Activated CD4-positive, alpha-beta memory T cell treated with anti-CD3 and anti-CD28 coated beads, Interleukin-2, amount 10 ng/mL, durations not matched to agents 7 days and 5 days (primary cell): ENCODE results near the gene MAP3K21. TPM values are rescaled to one million over a fixed set of nuclear protein-coding genes. Genes with fewer than 3 reads are reported as not detected.

Experiments
- CTCF ChIA-PET: fragments of 350-600 bp; sonication (Branson Sonifier 250); formaldehyde crosslinking; loops from one replicate; lab custom pipeline; 2021; ENCODE audit warnings: antibody characterized with exemption, inconsistent platforms; lab: Charles Lee
- POLR2A ChIA-PET: fragments of 350-600 bp; sonication (Branson Sonifier 250); formaldehyde crosslinking; loops from one replicate; lab custom pipeline; 2021; ENCODE audit warnings: antibody characterized with exemption; lab: Charles Lee
- DNase-seq: peaks from one replicate; pipeline ENCODE4 v3.0.0-alpha.2; 2020
- H3K27ac Mint-ChIP-seq: one replicate; pipeline ENCODE4 v1.8.0; 2021; ENCODE audit warnings: mild to moderate bottlenecking, mixed read lengths
- H3K27me3 Mint-ChIP-seq: one replicate; pipeline ENCODE4 v1.8.0; 2021; ENCODE audit warnings: mixed read lengths
- H3K36me3 Mint-ChIP-seq: one replicate; pipeline ENCODE4 v1.8.0; 2021; ENCODE audit warnings: low read depth, mixed read lengths
- H3K4me1 Mint-ChIP-seq: one replicate; pipeline ENCODE4 v1.8.0; 2021; ENCODE audit warnings: mixed read lengths
- H3K4me3 Mint-ChIP-seq: one replicate; pipeline ENCODE4 v1.8.0; 2021; ENCODE audit warnings: mild to moderate bottlenecking, mixed read lengths
- H3K9me3 Mint-ChIP-seq: one replicate; pipeline ENCODE4 v1.8.0; 2021; ENCODE audit warnings: mixed read lengths
- total RNA-seq, 2 experiments: library from RNA; stranded (reverse); gene quantifications; one replicate each; pipeline ENCODE4 v1.2.3, GENCODE V29; 2021

Gene MAP3K21
- total RNA-seq, 2 experiments from 2014 or later, result 4.4 to 4.6 TPM

DNA sequence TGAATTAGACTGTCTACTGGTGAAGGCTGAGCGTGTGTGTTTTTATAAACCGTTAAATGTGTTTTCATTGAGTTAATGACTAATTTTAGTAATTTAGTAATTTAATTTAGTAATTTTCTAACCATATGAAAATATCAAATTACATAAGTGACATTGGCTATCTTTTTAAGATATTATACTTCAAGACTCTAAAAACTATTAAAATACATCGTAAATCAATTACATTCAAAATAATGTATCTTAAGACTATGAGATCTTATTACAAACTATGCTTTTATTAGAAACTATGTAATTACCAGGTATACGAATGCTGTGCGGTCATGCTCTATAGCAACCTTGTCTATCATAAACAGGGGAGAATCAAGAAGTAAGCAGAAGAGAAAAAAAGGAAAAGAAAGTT is 21.6 kb downstream of the MAP3K21 start:
- Mint-ChIP-seq H3K4me3 (no peak overlapping the region), H3K4me1 (peaks cover 18% of the 10 kb centered on the region), H3K27me3 (no peaks in the 10 kb centered on the region), H3K27ac (no peak overlapping the region), H3K36me3 (peaks cover 3% of the 10 kb centered on the region), H3K9me3 (peaks cover 2% of the 10 kb centered on the region)
- DNase-seq, result no peak
- CTCF ChIA-PET, result no interaction called here
- POLR2A ChIA-PET, result no interaction called here

DNA sequence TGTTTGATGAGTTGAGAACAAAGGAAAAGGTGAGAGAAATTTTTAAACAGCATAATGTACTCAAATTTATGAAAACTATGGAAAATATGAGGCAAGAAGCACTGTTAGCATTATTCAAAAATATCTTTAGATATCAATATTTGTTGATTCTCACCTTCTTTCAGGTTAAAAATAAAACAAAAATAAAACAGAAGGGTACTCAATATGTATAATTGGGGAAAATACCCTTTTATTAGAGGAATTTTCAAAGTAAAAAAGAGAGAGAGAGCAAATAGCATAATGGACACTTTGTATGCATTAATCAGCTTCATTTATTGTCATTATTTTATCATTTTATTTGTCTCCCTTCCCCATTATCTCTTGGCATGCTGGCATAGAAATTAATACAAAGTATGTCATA is 27.5 kb downstream of the MAP3K21 start:
- Mint-ChIP-seq H3K4me1 (peaks cover 36% of the 10 kb centered on the region), H3K9me3 (no peaks in the 10 kb centered on the region), H3K27ac (no peak overlapping the region), H3K4me3 (no peak overlapping the region), H3K36me3 (peaks cover 16% of the 10 kb centered on the region), H3K27me3 (no peaks in the 10 kb centered on the region)
- CTCF ChIA-PET, result no interaction called here
- POLR2A ChIA-PET, result interaction anchor here (1.9 kb wide), 1 partner anchor 24 kb away, joined by 6 read pairs; no protein-coding TSS in a partner anchor
- DNase-seq, result no peak

DNA sequence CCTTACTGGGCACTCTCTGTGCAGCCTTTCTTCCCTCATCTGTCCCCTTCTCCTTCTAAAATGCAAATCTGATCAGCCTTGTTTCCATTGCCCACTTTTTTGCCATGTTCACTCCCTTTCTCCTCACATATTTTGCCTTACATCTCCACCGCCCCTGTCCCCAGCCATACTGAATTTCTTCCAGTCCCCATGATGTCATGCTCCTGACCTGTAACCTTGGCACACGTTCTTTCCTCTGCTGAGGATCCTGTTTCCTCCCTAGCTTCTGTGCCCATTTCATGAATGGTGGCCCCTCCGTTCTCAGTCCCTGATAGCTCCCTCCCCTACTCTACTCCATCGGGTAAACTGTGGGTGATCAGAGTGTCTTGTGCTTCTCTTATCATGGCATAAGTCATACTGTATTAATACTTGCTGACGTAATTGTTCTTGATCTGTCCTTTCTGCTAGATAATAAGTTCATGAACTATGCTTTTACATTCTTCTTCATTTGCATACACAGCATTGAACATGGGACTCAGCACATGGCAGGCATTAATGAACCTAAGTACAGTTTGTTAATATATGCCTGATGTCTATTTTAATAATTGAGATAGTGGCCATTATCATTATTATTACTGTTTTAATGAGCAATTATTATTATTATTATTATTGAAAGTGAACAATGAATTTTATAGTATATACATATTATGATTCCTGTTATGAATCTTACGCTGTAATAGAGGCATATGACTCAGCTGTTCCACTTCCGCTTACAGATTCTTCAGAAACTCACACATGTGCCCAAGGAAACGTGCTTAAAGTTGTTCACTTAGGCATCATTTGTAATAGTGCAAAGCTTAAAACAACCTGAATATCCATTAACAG is 28.5 kb downstream of the MAP3K21 start:
- Mint-ChIP-seq H3K4me3 (no peak overlapping the region), H3K27me3 (no peaks in the 10 kb centered on the region), H3K27ac (peak overlapping the region; percentile 59), H3K9me3 (no peaks in the 10 kb centered on the region), H3K36me3 (peaks cover 16% of the 10 kb centered on the region), H3K4me1 (peaks cover 38% of the 10 kb centered on the region)
- peak; percentile 38 for DNase-seq
- ChIA-PET POLR2A (interaction anchor here (0.9 to 1.9 kb wide), 3 partner anchors 17 to 51 kb away, joined by 3 to 6 read pairs (median 4); no protein-coding TSS in a partner anchor), CTCF (interaction anchor here (1.3 kb wide), 1 partner anchor 51 kb away, joined by 3 read pairs; no protein-coding TSS in a partner anchor)

DNA sequence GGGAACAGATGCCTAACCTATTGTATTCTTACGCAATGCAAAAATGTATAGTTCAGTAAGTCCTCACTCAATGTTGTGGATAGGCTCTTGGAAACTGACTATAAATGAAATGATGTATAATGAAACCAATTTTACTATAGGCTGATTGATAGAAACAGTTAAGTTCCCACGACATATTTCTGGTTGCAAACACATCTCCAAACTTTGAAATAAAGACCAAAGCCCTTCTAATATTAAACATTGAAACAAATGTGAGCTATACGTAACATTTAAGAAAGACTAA is 29.1 kb downstream of the MAP3K21 start:
- H3K27ac Mint-ChIP-seq, result peak overlapping the region; percentile 59
- ChIA-PET CTCF (interaction anchor here (1.3 kb wide), 1 partner anchor 52 kb away, joined by 3 read pairs; no protein-coding TSS in a partner anchor), POLR2A (interaction anchor here (0.9 to 1.9 kb wide), 3 partner anchors 16 to 50 kb away, joined by 3 to 6 read pairs (median 4); no protein-coding TSS in a partner anchor)
- H3K4me1 Mint-ChIP-seq, result peaks cover 40% of the 10 kb centered on the region
- peaks cover 16% of the 10 kb centered on the region for H3K36me3 Mint-ChIP-seq
- no peak overlapping the region for H3K4me3 Mint-ChIP-seq
- no peaks in the 10 kb centered on the region for H3K27me3 Mint-ChIP-seq
- no peak for DNase-seq
- no peaks in the 10 kb centered on the region for H3K9me3 Mint-ChIP-seq

DNA sequence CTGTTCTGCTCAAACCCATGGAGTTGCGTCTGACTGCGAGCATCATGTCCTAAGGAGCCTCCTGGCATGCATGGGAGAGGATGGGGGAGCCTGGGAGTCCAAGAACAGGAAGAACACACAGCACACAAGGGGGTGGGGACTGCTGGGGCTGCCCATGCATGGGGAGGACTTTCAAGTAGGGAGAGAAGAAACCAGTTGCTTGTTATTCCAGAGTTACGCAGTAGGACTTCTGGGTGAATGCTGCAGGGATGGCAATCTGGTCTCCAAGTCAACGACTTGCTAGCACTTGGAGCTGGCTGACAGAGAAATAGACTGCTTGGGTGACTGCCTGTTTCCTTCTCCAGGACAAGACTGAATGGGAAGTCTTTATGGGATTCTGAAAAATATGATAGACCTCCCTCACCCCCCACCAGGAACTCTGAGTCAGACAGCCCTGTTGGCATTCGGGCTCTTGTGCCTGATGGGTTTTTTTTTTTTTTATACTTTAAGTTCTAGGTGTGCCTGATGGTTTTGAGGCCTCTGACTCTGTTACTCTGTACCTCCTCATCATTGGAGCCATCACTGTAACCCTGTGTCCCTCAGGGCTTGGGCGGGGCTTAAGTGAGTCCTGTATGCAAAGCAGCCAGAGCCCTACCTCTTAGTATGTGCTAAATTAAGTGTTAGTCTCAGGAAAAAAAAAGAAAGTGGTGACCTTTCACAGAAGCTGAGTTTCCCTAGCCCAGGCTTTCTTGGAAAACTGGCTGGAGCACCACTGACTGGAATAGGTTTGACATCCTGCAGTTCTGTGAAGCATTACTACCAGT is 30.3 kb downstream of the MAP3K21 start:
- peak; percentile 39 for DNase-seq
- Mint-ChIP-seq H3K4me1 (peaks cover 40% of the 10 kb centered on the region), H3K4me3 (no peak overlapping the region), H3K36me3 (peaks cover 16% of the 10 kb centered on the region), H3K9me3 (no peaks in the 10 kb centered on the region), H3K27ac (peak overlapping the region; percentile 1), H3K27me3 (no peaks in the 10 kb centered on the region)
- ChIA-PET CTCF (interaction anchor here (0.9 to 1.1 kb wide), 2 partner anchors 9 to 14 kb away, joined by 3 to 4 read pairs; no protein-coding TSS in a partner anchor), POLR2A (no interaction called here)

DNA sequence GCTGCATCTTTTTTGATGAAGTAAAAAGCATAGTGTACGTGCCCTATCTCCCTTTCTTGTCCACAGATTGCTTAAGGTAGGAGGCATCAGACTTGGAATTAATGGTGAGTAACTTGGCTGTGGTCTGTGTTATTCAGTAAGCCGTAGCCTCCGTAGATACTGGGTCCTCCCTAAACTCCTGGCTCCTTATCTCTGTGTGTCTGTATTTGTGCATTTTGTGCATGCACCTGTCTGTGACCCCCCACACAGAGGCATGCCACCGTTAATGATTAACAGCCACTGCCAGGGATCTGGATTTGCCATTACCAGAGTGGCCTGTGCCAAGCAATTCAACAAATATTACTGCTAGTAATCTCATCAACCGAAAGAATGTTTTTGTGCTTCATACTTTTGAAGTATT is 31.9 kb downstream of the MAP3K21 start:
- H3K36me3 Mint-ChIP-seq, result peaks cover 16% of the 10 kb centered on the region
- no peak for DNase-seq
- peaks cover 40% of the 10 kb centered on the region for H3K4me1 Mint-ChIP-seq
- POLR2A ChIA-PET, result interaction anchor here (1.9 kb wide), 1 partner anchor 32 kb away, joined by 4 read pairs; the partner anchor contains the start of gene MAP3K21
- H3K27me3 Mint-ChIP-seq, result no peaks in the 10 kb centered on the region
- H3K27ac Mint-ChIP-seq, result no peak overlapping the region
- H3K9me3 Mint-ChIP-seq, result no peaks in the 10 kb centered on the region
- H3K4me3 Mint-ChIP-seq, result no peak overlapping the region
- CTCF ChIA-PET, result interaction anchor here (0.7 kb wide), 1 partner anchor 321 kb away, joined by 4 read pairs; no protein-coding TSS in a partner anchor

DNA sequence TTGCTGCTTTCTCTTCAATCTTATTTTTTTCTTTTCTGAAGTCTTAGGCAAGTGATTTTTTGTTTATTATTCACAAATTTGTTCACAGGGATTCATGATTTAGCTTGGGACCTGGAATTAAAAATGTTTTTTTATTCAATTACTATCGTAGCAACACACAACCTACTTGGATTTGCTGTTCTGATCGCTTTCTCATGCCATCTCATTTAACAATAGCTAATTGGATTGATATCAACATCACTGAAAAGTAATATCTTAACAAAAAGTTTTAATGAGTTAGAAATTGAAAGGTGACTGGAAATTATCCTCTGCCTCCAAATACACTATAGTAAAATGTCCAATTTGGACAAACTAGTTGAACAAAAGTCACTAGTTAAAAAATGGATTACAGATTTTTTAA is 32.4 kb downstream of the MAP3K21 start:
- no peak overlapping the region for H3K4me3 Mint-ChIP-seq
- ChIA-PET POLR2A (interaction anchor here (1.9 kb wide), 1 partner anchor 32 kb away, joined by 4 read pairs; the partner anchor contains the start of gene MAP3K21), CTCF (interaction anchor here (0.7 to 1.5 kb wide), 3 partner anchors 21 to 706 kb away, joined by 3 to 4 read pairs (median 4); no protein-coding TSS in a partner anchor)

DNA sequence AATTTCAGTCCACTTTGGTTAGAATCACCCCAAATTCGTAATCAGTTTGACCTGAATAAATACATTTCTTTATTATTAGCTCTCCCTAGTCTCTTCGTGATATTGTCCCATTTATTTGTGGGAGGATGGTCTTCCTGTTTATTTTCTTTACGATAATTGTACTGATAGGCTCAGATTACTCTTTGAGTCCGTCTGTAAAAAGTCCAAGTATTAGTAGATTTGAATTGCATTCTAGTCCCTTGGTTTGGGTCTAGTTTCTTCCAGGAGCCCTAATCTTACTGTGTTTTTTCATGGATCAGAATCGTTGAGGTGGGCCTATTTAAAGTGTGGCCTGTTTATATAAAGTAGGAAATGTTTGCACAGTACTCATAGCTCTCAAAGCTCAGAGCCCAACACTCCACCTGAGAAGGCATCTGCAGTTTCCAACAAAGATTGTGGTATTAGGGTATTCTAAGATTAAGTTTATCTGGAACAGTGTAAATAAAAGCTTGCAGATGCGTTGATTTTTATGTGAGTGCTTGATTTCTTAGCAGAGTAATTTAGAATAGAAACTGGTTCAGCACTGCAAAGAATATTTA is 33.1 kb downstream of the MAP3K21 start:
- POLR2A ChIA-PET, result no interaction called here
- CTCF ChIA-PET, result interaction anchor here (0.7 to 1.6 kb wide), 3 partner anchors 21 to 705 kb away, joined by 3 to 4 read pairs (median 3); no protein-coding TSS in a partner anchor
- DNase-seq, result no peak

More for the DNA sequence above, 32.4 kb downstream of the MAP3K21 start:
- no peaks in the 10 kb centered on the region for H3K9me3 Mint-ChIP-seq
- no peaks in the 10 kb centered on the region for H3K27me3 Mint-ChIP-seq
- H3K4me1 Mint-ChIP-seq, result peaks cover 40% of the 10 kb centered on the region
- peaks cover 16% of the 10 kb centered on the region for H3K36me3 Mint-ChIP-seq
- no peak overlapping the region for H3K27ac Mint-ChIP-seq
- DNase-seq, result no peak

DNA sequence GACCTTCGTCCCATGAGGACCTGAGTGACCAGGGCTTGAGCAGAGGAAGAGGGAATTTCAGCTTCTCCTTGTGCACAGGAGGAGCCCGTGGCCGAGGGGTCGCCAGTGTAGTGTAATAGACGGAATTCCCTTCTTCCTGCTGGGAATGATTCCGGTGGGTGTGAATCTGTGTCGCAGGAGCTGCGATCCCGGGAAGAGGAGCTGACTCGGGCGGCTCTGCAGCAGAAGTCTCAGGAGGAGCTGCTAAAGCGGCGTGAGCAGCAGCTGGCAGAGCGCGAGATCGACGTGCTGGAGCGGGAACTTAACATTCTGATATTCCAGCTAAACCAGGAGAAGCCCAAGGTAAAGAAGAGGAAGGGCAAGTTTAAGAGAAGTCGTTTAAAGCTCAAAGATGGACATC is 34.4 kb downstream of the MAP3K21 start:
- no peaks in the 10 kb centered on the region for H3K27me3 Mint-ChIP-seq
- H3K9me3 Mint-ChIP-seq, result no peaks in the 10 kb centered on the region
- DNase-seq, result no peak
- no peak overlapping the region for H3K4me3 Mint-ChIP-seq
- peaks cover 25% of the 10 kb centered on the region for H3K4me1 Mint-ChIP-seq
- H3K27ac Mint-ChIP-seq, result no peak overlapping the region
- ChIA-PET CTCF (interaction anchor here (1.0 to 1.6 kb wide), 3 partner anchors 32 to 704 kb away, joined by 3 to 4 read pairs (median 3); no protein-coding TSS in a partner anchor), POLR2A (interaction anchor here (1.3 kb wide), 1 partner anchor 67 kb away, joined by 3 read pairs; no protein-coding TSS in a partner anchor)
- H3K36me3 Mint-ChIP-seq, result peaks cover 4% of the 10 kb centered on the region

More for the DNA sequence above, 33.1 kb downstream of the MAP3K21 start:
- Mint-ChIP-seq H3K27me3 (no peaks in the 10 kb centered on the region), H3K4me3 (no peak overlapping the region), H3K27ac (no peak overlapping the region), H3K4me1 (peaks cover 37% of the 10 kb centered on the region), H3K36me3 (peaks cover 11% of the 10 kb centered on the region), H3K9me3 (no peaks in the 10 kb centered on the region)

DNA sequence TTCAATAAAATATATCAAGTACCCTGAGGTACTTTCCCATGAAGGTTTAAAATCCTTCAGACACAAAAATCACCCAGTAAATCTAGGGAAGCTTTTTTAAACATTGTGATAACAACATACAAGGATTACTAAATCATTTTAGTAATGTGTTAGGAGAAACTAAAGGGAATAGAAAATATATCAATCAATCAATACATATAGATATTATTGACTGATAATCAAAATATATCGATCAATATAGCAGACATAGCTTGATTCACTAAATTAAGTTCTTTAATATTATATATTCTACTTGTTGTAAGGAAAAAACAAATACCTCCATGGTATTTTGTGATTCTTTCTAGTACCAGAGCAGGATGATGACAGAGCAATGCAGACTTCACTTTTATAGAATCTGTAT is 35.2 kb downstream of the MAP3K21 start:
- H3K27me3 Mint-ChIP-seq, result no peaks in the 10 kb centered on the region
- no peaks in the 10 kb centered on the region for H3K9me3 Mint-ChIP-seq
- peaks cover 18% of the 10 kb centered on the region for H3K4me1 Mint-ChIP-seq
- ChIA-PET POLR2A (no interaction called here), CTCF (interaction anchor here (1.0 to 1.1 kb wide), 2 partner anchors 31 to 703 kb away, joined by 3 to 4 read pairs; no protein-coding TSS in a partner anchor)
- H3K36me3 Mint-ChIP-seq, result no peaks in the 10 kb centered on the region
- H3K4me3 Mint-ChIP-seq, result no peak overlapping the region
- no peak for DNase-seq
- no peak overlapping the region for H3K27ac Mint-ChIP-seq

DNA sequence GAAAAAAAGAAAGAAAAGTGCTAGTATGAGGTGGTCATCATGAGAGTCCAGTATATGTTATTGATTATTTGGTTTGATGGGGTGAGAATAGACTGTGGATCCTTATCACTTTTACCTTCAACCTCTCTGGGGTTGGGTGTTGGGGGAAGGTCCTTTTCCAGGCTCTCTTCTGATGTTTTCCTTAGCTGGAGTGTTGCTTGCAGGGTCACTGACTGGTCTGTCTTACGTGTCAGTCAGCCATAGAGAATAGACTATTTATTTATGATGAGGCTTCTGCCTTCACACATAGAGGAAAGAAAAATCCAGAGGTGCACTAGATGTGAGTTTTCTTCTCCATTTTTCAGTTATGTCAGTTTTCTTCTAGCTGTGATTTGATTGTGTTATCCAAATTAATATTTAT is 36.5 kb downstream of the MAP3K21 start:
- H3K4me1 Mint-ChIP-seq, result peaks cover 17% of the 10 kb centered on the region
- ChIA-PET CTCF (interaction anchor here (0.7 to 2.2 kb wide), 8 partner anchors 9 to 704 kb away, joined by 3 to 9 read pairs (median 4); no protein-coding TSS in a partner anchor), POLR2A (no interaction called here)
- H3K9me3 Mint-ChIP-seq, result no peaks in the 10 kb centered on the region
- H3K27me3 Mint-ChIP-seq, result no peaks in the 10 kb centered on the region
- no peak overlapping the region for H3K27ac Mint-ChIP-seq
- DNase-seq, result no peak
- no peaks in the 10 kb centered on the region for H3K36me3 Mint-ChIP-seq
- H3K4me3 Mint-ChIP-seq, result no peak overlapping the region
